Neural progenitor cell (in vitro differentiated cells): ENCODE data around the gene SLC9A5. TPM values are rescaled to one million over a fixed set of nuclear protein-coding genes. Genes with fewer than 3 reads are reported as not detected.

ENCODE experiments used
- DNase-seq: peaks from one replicate; pipeline ENCODE4 v3.0.0-alpha.2; 2016; ENCODE audit warnings: low spot score
- H2AFZ ChIP-seq: fragments of 200-600 bp; sonication (generic); replicated peaks from 2 replicates; pipeline ENCODE4 v1.6.1; 2016; ENCODE audit warnings: antibody characterized with exemption
- H3F3A ChIP-seq: fragments of 200-600 bp; sonication (generic); 2 replicates; pipeline ENCODE4 v1.6.1; 2016; ENCODE audit warnings: antibody characterized with exemption, low read depth
- H3K27ac ChIP-seq: fragments of 200-600 bp; sonication (generic); 2 replicates; pipeline ENCODE4 v1.5.1; 2016; ENCODE audit warnings: mild to moderate bottlenecking
- H3K27me3 ChIP-seq: fragments of 200-600 bp; sonication (generic); 2 replicates; pipeline ENCODE4 v1.6.1; 2016; ENCODE audit warnings: mild to moderate bottlenecking, moderate library complexity
- H3K36me3 ChIP-seq: fragments of 200-600 bp; sonication (generic); 2 replicates; pipeline ENCODE4 v1.5.1; 2016
- H3K4me1 ChIP-seq: fragments of 200-600 bp; sonication (generic); 2 replicates; pipeline ENCODE4 v1.6.1; 2016; ENCODE audit warnings: mixed run types
- H3K4me2 ChIP-seq: fragments of 200-600 bp; sonication (generic); 2 replicates; pipeline ENCODE4 v1.6.1; 2016
- H3K4me3 ChIP-seq: fragments of 200-600 bp; sonication (generic); 2 replicates; pipeline ENCODE4 v1.5.1; 2016
- H3K79me2 ChIP-seq: fragments of 200-600 bp; sonication (generic); 2 replicates; pipeline ENCODE4 v1.6.1; 2016; ENCODE audit warnings: low read depth
- H3K9ac ChIP-seq: fragments of 200-600 bp; sonication (generic); 2 replicates; pipeline ENCODE4 v1.6.1; 2016
- H3K9me3 ChIP-seq: fragments of 200-600 bp; sonication (generic); 2 replicates; pipeline ENCODE4 v1.5.1; 2016; ENCODE audit warnings: low read depth
- H4K20me1 ChIP-seq: fragments of 200-600 bp; sonication (generic); 2 replicates; pipeline ENCODE4 v1.6.1; 2016; ENCODE audit warnings: low read depth
- H3K27ac Mint-ChIP-seq: 3 replicates; pipeline ENCODE4 v1.8.0; 2021; ENCODE audit warnings: mixed read lengths
- H3K27me3 Mint-ChIP-seq: 2 replicates; pipeline ENCODE4 v1.8.0; 2022; ENCODE audit warnings: low read depth, mild to moderate bottlenecking, inconsistent platforms, moderate library complexity, mixed read lengths; ENCODE audit not compliant: insufficient read depth
- H3K36me3 Mint-ChIP-seq: 3 replicates; pipeline ENCODE4 v1.8.0; 2021; ENCODE audit warnings: mixed read lengths
- H3K4me1 Mint-ChIP-seq: 3 replicates; pipeline ENCODE4 v1.8.0; 2021; ENCODE audit warnings: mixed read lengths
- H3K4me3 Mint-ChIP-seq: 3 replicates; pipeline ENCODE4 v1.8.0; 2021; ENCODE audit warnings: mild to moderate bottlenecking, moderate library complexity, mixed read lengths
- H3K9me3 Mint-ChIP-seq: 3 replicates; pipeline ENCODE4 v1.8.0; 2020; ENCODE audit warnings: mixed read lengths
- EZH2 ChIP-seq: fragments of 200-600 bp; sonication (generic); IDR thresholded peaks from 2 replicates; pipeline ENCODE4 v1.6.1; 2017; ENCODE audit warnings: antibody characterized with exemption, mild to moderate bottlenecking, moderate library complexity
- EZH2phosphoT487 ChIP-seq: fragments of 200-600 bp; sonication (generic); IDR thresholded peaks from 2 replicates; pipeline ENCODE4 v1.6.1; 2017; ENCODE audit warnings: antibody characterized with exemption
- total RNA-seq: library from RNA; depleted of rRNA; stranded (reverse); fragments of >200 nt; gene quantifications from 2 replicates; pipeline ENCODE4 v1.2.3, GENCODE V29; 2015; ENCODE audit warnings: low replicate concordance
- TF ChIP-seq, protein P1 (sequence below): fragments of 200-600 bp; sonication (generic); IDR thresholded peaks from 2 replicates; pipeline ENCODE4 v1.5.1; 2017; ENCODE audit warnings: antibody characterized with exemption, mild to moderate bottlenecking

Gene SLC9A5
- total RNA-seq, 1 donor from 2014 or later = 2.5 TPM

DNA sequence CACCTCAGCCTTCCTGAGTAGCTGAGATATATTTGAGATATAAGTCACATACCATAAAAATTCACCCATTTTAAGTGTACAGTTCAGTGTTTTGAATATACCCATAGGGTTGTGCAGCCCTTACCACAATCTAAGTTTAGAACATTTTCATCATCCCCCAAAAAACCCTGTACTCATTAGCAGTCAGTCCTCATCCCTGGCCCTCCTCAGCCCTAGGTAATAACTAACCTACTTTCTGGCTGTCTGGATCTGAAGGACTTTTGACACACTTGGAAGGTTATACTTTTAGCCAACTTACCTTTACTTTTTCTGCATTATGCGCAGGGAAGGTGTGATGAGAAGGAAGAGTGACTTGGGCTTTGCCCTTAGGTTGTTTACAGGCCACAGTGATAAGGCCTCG lies 26.5 kb downstream of the SLC9A5 start:
- no peaks in the 10 kb centered on the region for H3K4me1 Mint-ChIP-seq
- TF ChIP-seq EZH2 = no peak
- TF ChIP-seq, protein P1, sequence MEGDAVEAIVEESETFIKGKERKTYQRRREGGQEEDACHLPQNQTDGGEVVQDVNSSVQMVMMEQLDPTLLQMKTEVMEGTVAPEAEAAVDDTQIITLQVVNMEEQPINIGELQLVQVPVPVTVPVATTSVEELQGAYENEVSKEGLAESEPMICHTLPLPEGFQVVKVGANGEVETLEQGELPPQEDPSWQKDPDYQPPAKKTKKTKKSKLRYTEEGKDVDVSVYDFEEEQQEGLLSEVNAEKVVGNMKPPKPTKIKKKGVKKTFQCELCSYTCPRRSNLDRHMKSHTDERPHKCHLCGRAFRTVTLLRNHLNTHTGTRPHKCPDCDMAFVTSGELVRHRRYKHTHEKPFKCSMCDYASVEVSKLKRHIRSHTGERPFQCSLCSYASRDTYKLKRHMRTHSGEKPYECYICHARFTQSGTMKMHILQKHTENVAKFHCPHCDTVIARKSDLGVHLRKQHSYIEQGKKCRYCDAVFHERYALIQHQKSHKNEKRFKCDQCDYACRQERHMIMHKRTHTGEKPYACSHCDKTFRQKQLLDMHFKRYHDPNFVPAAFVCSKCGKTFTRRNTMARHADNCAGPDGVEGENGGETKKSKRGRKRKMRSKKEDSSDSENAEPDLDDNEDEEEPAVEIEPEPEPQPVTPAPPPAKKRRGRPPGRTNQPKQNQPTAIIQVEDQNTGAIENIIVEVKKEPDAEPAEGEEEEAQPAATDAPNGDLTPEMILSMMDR = no peak
- no peak for TF ChIP-seq EZH2phosphoT487
- DNase-seq = no peak
- no peaks in the 10 kb centered on the region for H3K79me2 ChIP-seq
- H3K36me3 ChIP-seq = no peaks in the 10 kb centered on the region
- no peaks in the 10 kb centered on the region for H3K9me3 ChIP-seq
- no peaks in the 10 kb centered on the region for H3K9me3 Mint-ChIP-seq
- H3K27ac Mint-ChIP-seq = no peak overlapping the region
- no peak overlapping the region for H3K9ac ChIP-seq
- no peak overlapping the region for H3K4me2 ChIP-seq
- no peak overlapping the region for H3K27ac ChIP-seq
- H3K27me3 ChIP-seq = peaks cover 23% of the 10 kb centered on the region
- H4K20me1 ChIP-seq = no peaks in the 10 kb centered on the region
- no peak overlapping the region for H3K4me3 ChIP-seq
- no peaks in the 10 kb centered on the region for H3F3A ChIP-seq
- H2AFZ ChIP-seq = no peak overlapping the region
- H3K4me3 Mint-ChIP-seq = no peak overlapping the region
- no peaks in the 10 kb centered on the region for H3K36me3 Mint-ChIP-seq
- H3K4me1 ChIP-seq = no peaks in the 10 kb centered on the region
- peaks cover 15% of the 10 kb centered on the region for H3K27me3 Mint-ChIP-seq

DNA sequence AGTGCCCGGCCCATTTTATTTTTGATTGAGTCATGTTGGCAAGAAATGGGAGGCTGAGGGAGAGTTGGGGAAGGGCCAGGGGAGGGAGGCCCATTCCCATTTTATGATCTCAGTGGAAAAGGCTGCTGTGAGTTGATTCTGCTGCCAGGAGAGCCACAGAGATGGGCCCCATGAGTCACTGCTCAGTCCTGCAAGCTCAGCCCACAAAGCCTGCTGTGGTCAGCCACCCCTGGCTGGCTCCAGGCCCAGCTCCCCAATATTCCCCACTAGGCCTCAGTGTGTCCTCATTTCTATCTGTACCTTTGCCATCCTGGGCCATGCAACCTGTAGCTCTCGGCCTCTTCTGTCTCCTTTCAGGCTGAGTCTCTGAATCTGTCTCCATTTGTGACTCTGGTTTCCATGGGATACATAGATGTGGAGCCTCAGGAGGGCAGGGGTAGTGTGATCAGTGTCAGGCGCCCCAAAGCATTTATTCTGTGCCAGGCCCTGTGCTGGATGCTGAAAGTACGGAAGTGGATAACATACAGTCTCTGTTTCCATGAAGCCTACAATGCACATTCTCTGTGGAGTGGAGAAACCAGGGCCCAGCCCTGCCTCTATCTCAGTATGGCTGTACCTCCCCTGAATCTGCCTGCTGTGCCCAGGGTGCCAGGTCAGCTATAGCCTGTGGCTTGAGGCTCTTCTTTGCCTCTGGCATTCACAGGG lies 28.7 kb downstream of the SLC9A5 start:
- Mint-ChIP-seq H3K4me3 (peak overlapping the region; percentile 75), H3K36me3 (no peaks in the 10 kb centered on the region), H3K27ac (no peak overlapping the region), H3K9me3 (no peaks in the 10 kb centered on the region), H3K27me3 (peaks cover 18% of the 10 kb centered on the region), H3K4me1 (no peaks in the 10 kb centered on the region)
- Histone ChIP-seq H3K4me2 (no peak overlapping the region), H4K20me1 (no peaks in the 10 kb centered on the region), H2AFZ (no peak overlapping the region), H3K27me3 (peaks cover 23% of the 10 kb centered on the region), H3K4me1 (no peaks in the 10 kb centered on the region), H3K9ac (no peak overlapping the region), H3K4me3 (no peak overlapping the region), H3K79me2 (no peaks in the 10 kb centered on the region), H3K36me3 (no peaks in the 10 kb centered on the region), H3K9me3 (no peaks in the 10 kb centered on the region), H3K27ac (no peak overlapping the region), H3F3A (no peaks in the 10 kb centered on the region)
- no peak for DNase-seq
- TF ChIP-seq, protein P1 = no peak
- TF ChIP-seq EZH2 = no peak
- no peak for TF ChIP-seq EZH2phosphoT487

DNA sequence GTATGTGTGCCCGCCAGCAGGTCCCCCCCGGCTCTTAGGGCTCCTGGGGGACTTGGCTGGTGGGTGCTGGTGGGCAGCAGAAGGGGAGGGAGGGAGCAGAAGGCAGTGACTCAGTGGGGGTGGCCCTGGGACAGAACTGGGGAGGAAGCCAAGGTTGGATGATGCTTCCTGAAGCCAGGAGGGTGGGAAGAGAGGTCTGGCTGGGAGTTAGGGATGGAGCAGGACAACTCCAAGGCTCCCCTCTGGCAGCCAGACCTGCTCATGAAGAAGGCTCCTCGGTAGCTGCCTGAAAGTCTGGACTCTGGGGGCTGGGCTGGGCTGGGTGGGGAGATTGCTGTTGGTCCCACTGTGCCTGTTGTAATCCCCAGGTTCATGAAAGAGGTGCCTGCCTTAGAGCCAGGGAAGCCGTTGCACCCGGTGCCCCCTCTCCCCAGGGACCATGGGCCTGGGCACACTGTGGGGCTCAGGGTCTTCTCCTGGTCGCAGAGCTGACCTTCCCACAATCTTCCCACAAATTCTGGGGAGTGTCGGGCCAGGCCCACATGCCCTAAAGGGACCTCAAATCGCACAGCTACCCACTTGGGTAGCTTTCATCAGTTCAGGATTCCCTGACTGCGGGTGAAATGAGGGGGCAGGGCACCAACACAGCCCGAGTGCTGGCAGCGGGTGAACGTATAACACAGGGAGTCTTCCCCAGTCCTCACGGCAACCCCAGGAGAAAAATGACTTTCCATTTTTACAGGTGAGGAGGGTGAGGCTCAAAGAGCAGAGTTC lies 29.4 kb downstream of the SLC9A5 start:
- peak overlapping the region; percentile 54 for H3K4me3 ChIP-seq
- H3K4me1 ChIP-seq = no peaks in the 10 kb centered on the region
- Mint-ChIP-seq H3K4me1 (no peaks in the 10 kb centered on the region), H3K27ac (no peak overlapping the region), H3K9me3 (no peaks in the 10 kb centered on the region), H3K27me3 (peaks cover 19% of the 10 kb centered on the region), H3K4me3 (peak overlapping the region; percentile 65), H3K36me3 (no peaks in the 10 kb centered on the region)
- no peak overlapping the region for H3K9ac ChIP-seq
- H3K9me3 ChIP-seq = no peaks in the 10 kb centered on the region
- H3K4me2 ChIP-seq = peak overlapping the region; percentile 83
- H3K36me3 ChIP-seq = no peaks in the 10 kb centered on the region
- no peaks in the 10 kb centered on the region for H4K20me1 ChIP-seq
- no peak for DNase-seq
- no peak for TF ChIP-seq EZH2phosphoT487
- TF ChIP-seq, protein P1 = no peak
- TF ChIP-seq EZH2 = no peak
- no peak overlapping the region for H3K27ac ChIP-seq
- H3K79me2 ChIP-seq = no peaks in the 10 kb centered on the region
- peak overlapping the region; percentile 91 for H2AFZ ChIP-seq
- H3F3A ChIP-seq = no peaks in the 10 kb centered on the region
- peaks cover 23% of the 10 kb centered on the region for H3K27me3 ChIP-seq
